Gastrocnemius medialis (tissue), 4 donors: ENCODE results near the gene FPGS.

Experiments used
- CTCF ChIP-seq, 5 experiments: fragments of 450-650 bp in 3 of 5; fragments of 200-600 bp in 2 of 5; sonication (generic) in 2 of 5; IDR thresholded peaks in 4 of 5; conservative IDR thresholded peaks in 1 of 5; 1 replicate in 4 of 5; 2 replicates in 1 of 5; pipeline ENCODE4 v1.5.1; 2016 to 2019; ENCODE audit warnings: antibody characterized with exemption in 5 of 5, mild to moderate bottlenecking in 3 of 5, moderate library complexity in 3 of 5
- POLR2A ChIP-seq, 2 donors: fragments of 450-650 bp; IDR thresholded peaks; one replicate each; pipeline ENCODE4 v1.6.1; 2017; ENCODE audit warnings: antibody characterized with exemption in 2 of 2, mild to moderate bottlenecking in 2 of 2, moderate library complexity in 2 of 2

DNA sequence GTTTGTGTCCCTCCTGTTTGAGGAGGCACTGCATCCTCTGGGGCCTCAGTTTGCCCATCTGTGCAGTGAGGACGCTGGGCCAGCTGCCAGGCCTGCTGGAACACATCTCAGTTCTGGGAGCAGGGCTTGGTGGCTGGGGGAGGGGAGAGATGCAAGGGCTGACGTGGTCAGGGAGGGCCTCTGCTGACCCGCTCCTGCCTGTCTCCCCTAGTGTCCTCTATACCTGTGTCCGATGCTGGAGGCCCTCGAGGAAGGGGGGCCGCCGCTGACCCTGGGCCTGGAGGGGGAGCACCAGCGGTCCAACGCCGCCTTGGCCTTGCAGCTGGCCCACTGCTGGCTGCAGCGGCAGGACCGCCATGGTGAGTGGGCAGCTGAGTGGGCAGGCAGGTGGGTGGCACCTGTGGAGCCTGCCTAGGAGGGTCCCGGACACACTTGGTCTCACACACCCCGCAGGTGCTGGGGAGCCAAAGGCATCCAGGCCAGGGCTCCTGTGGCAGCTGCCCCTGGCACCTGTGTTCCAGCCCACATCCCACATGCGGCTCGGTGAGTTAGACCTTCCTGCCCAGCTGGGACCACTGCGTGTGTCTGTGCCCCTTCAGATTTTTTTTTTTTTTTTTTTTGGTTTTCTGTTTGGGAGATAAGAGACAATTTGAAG is 5.8 kb downstream of the FPGS start:
- TF ChIP-seq CTCF (IDR thresholded peaks at IDR 0.05 in 4 of 5, conservative IDR thresholded peaks at IDR 0.05 in 1 of 5) (no peak), POLR2A (IDR thresholded peaks at IDR 0.05) (no peak)
